Measurements from ENCODE around the gene OR6K6.

OR6K6 gene

DNA sequence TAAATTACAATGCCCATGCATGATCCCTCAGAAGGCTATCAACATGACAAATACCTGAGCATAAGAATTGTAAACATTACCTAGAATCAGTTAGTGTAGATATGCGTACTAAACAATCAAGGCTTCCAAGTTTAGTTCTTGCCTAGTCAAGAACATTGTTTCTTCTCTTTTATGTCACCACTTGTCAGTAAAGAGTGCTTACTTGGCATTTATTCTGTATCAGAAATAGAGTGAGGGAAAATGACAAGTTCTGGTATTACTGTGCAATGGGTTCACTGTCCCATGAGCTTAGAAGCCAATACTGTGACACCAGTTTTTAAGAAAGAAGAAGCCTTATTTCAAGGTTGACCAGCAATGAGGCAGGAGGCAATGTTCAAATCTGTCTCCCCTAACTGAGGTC lies 49.2 kb downstream of the OR6K6 start:
- no peaks in the 10 kb centered on the region for H3K36me3 ChIP-seq (ENCODE audit: control insufficient read depth in 1 of 2, insufficient read depth in 2 of 2, low read length in 2 of 2)
- H3K27ac ChIP-seq (ENCODE audit: low read length) = no peak overlapping the region
- peaks cover 0 to 3% of the 10 kb centered on the region in 2 donors for H3K4me1 ChIP-seq (ENCODE audit: control insufficient read depth in 1 of 2, insufficient read depth in 2 of 2, low read length in 2 of 2)
- no peaks in the 10 kb centered on the region for H3K27me3 ChIP-seq (ENCODE audit: low read depth, low read length)
- no peaks in the 10 kb centered on the region for H3K9me3 ChIP-seq (ENCODE audit: control insufficient read depth in 1 of 2, low read length in 2 of 2)
- no peak overlapping the region for H3K4me3 ChIP-seq (ENCODE audit: low read depth in 1 of 2, low read length in 2 of 2)

Data from muscle layer of duodenum (tissue), 2 donors.